HepG2 (cell line): ENCODE results near the gene FGFR3. TPM values are rescaled to one million over a fixed set of nuclear protein-coding genes. Genes with fewer than 3 reads are reported as not detected.

Source experiments
- ARHGAP35 ChIP-seq: sonication (generic); formaldehyde crosslinking; IDR thresholded peaks from 2 replicates; pipeline ENCODE4 v1.9.0; 2022; ENCODE audit warnings: mild to moderate bottlenecking, inconsistent platforms, moderate library complexity, missing genetic modification reagents, borderline replicate concordance
- ARID2 ChIP-seq: sonication (generic); formaldehyde crosslinking; IDR thresholded peaks from 2 replicates; pipeline ENCODE4 v1.8.1; 2022; ENCODE audit warnings: mild to moderate bottlenecking, missing genetic modification reagents, borderline replicate concordance
- ATF6 ChIP-seq: sonication (generic); formaldehyde crosslinking; conservative IDR thresholded peaks from 2 replicates; pipeline ENCODE4 v1.4.0; 2020; ENCODE audit warnings: missing genetic modification reagents
- CBX1 ChIP-seq: IDR thresholded peaks from one replicate; pipeline ENCODE4 v1.6.1; 2016; ENCODE audit warnings: antibody characterized with exemption, low read depth
- DPF2 ChIP-seq: sonication (generic); formaldehyde crosslinking; IDR thresholded peaks from 2 replicates; pipeline ENCODE4 v1.4.0; 2020; ENCODE audit warnings: mild to moderate bottlenecking, low read depth, missing genetic modification reagents, borderline replicate concordance
- DR1 ChIP-seq: sonication (generic); formaldehyde crosslinking; IDR thresholded peaks from 2 replicates; pipeline ENCODE4 v1.8.0; 2021; ENCODE audit warnings: mild to moderate bottlenecking, missing genetic modification reagents, inconsistent platforms
- EEA1 ChIP-seq: sonication (generic); formaldehyde crosslinking; IDR thresholded peaks from 2 replicates; pipeline ENCODE4 v1.5.1; 2020; ENCODE audit warnings: mild to moderate bottlenecking, missing genetic modification reagents, borderline replicate concordance
- HDAC1 ChIP-seq: sonication (generic); formaldehyde crosslinking; IDR thresholded peaks from 2 replicates; pipeline ENCODE4 v1.5.1; 2020; ENCODE audit warnings: mild to moderate bottlenecking, missing genetic modification reagents
- HNF4A ChIP-seq: sonication (generic); formaldehyde crosslinking; IDR thresholded peaks from 2 replicates; pipeline ENCODE4 v1.4.0; 2020; ENCODE audit warnings: missing genetic modification reagents
- HOXA3 ChIP-seq: sonication (generic); formaldehyde crosslinking; IDR thresholded peaks from 2 replicates; pipeline ENCODE4 v1.5.0; 2020; ENCODE audit warnings: missing genetic modification reagents
- KLF16 ChIP-seq, 2 experiments: sonication (generic) in 1 of 2; formaldehyde crosslinking in 1 of 2; IDR thresholded peaks; 2 replicates each; pipeline versions ENCODE4 v1.6.1 to v1.8.0; 2016 to 2023; ENCODE audit warnings: missing genetic modification reagents in 2 of 2, missing compliant biosample characterization in 1 of 2
- MXI1 ChIP-seq: IDR thresholded peaks from 3 replicates; pipeline ENCODE4 v1.6.1; 2012; ENCODE audit warnings: low read depth, low read length, inconsistent platforms, borderline replicate concordance
- NR2F2 ChIP-seq: IDR thresholded peaks from 2 replicates; pipeline ENCODE4 v1.6.1; 2012; ENCODE audit warnings: low read depth, inconsistent platforms, borderline replicate concordance
- PHF21A ChIP-seq: sonication (generic); formaldehyde crosslinking; IDR thresholded peaks from 2 replicates; pipeline ENCODE4 v1.5.0; 2020; ENCODE audit warnings: mild to moderate bottlenecking, missing genetic modification reagents
- PHF8 ChIP-seq: sonication (generic); formaldehyde crosslinking; IDR thresholded peaks from 2 replicates; pipeline ENCODE4 v1.5.0; 2020; ENCODE audit warnings: missing genetic modification reagents
- RFX3 ChIP-seq: IDR thresholded peaks from 2 replicates; pipeline ENCODE4 v1.6.1; 2016; ENCODE audit warnings: missing biosample characterization, missing genetic modification reagents
- RXRA ChIP-seq: sonication (generic); formaldehyde crosslinking; IDR thresholded peaks from 2 replicates; pipeline ENCODE4 v1.5.1; 2020; ENCODE audit warnings: missing genetic modification reagents
- RXRB ChIP-seq: IDR thresholded peaks from 2 replicates; pipeline ENCODE4 v1.6.1; 2016; ENCODE audit warnings: borderline replicate concordance, missing genetic modification reagents, missing compliant biosample characterization
- SALL1 ChIP-seq: sonication (generic); formaldehyde crosslinking; IDR thresholded peaks from 2 replicates; pipeline ENCODE4 v1.8.0; 2022; ENCODE audit warnings: mild to moderate bottlenecking, missing genetic modification reagents
- SRY ChIP-seq: sonication (generic); formaldehyde crosslinking; IDR thresholded peaks from 2 replicates; pipeline ENCODE4 v1.8.0; 2022; ENCODE audit warnings: mild to moderate bottlenecking, missing genetic modification reagents
- STAG1 ChIP-seq: sonication (generic); formaldehyde crosslinking; IDR thresholded peaks from 2 replicates; pipeline ENCODE4 v1.4.0; 2020; ENCODE audit warnings: missing genetic modification reagents
- TCF12 ChIP-seq, 2 experiments: fragments of 450-650 bp in 1 of 2; sonication (generic) in 1 of 2; formaldehyde crosslinking in 1 of 2; IDR thresholded peaks; 2 replicates each; pipeline versions ENCODE4 v1.6.1 to v1.8.0; 2017 to 2022; ENCODE audit warnings: antibody characterized with exemption in 1 of 2, mild to moderate bottlenecking in 1 of 2, missing genetic modification reagents in 1 of 2, moderate library complexity in 1 of 2
- ZBTB7A ChIP-seq: sonication (generic); formaldehyde crosslinking; IDR thresholded peaks from 2 replicates; pipeline ENCODE4 v1.8.0; 2022; ENCODE audit warnings: mild to moderate bottlenecking, missing genetic modification reagents
- ZIK1 ChIP-seq: sonication (generic); formaldehyde crosslinking; IDR thresholded peaks from 2 replicates; pipeline ENCODE4 v1.5.0; 2020; ENCODE audit warnings: mild to moderate bottlenecking, low read depth, missing genetic modification reagents, borderline replicate concordance
- ZNF253 ChIP-seq: sonication (generic); formaldehyde crosslinking; IDR thresholded peaks from 2 replicates; pipeline ENCODE4 v1.8.0; 2022; ENCODE audit warnings: mild to moderate bottlenecking, missing genetic modification reagents, borderline replicate concordance
- ZNF674 ChIP-seq: sonication (generic); formaldehyde crosslinking; IDR thresholded peaks from 2 replicates; pipeline ENCODE4 v1.5.0; 2020; ENCODE audit warnings: low read depth, mild to moderate bottlenecking, missing genetic modification reagents
- ZNF770 ChIP-seq: sonication (generic); formaldehyde crosslinking; IDR thresholded peaks from 2 replicates; pipeline ENCODE4 v1.5.0; 2020; ENCODE audit warnings: mild to moderate bottlenecking, missing genetic modification reagents
- ZNF891 ChIP-seq: sonication (generic); formaldehyde crosslinking; IDR thresholded peaks from 2 replicates; pipeline ENCODE4 v1.5.0; 2020; ENCODE audit warnings: mild to moderate bottlenecking, missing genetic modification reagents
- polyA plus RNA-seq, 8 experiments: library from polyadenylated mRNA; depleted of rRNA in 3 of 8; stranded (reverse) in 7 of 8; unstranded in 1 of 8; fragments of >200 nt; fragmentation: Illumina TruSeq in 4 of 8; extraction: Trizol in 4 of 8; gene quantifications; 2 replicates each; pipeline versions ENCODE4 v1.2.1 to v1.2.3, GENCODE V29; 2011 to 2016; ENCODE audit warnings: low read depth in 4 of 8, missing spikeins in 1 of 8, mixed read lengths in 1 of 8; ENCODE audit not compliant: insufficient read depth in 1 of 8
- total RNA-seq, 5 experiments: library from RNA; depleted of rRNA; stranded (reverse); fragments of >200 nt; fragmentation: Illumina TruSeq; extraction: Trizol; gene quantifications; 2 replicates each; pipeline ENCODE4 v1.2.3, GENCODE V29; 2016; ENCODE audit warnings: low read depth in 1 of 5

The FGFR3 gene
- total and polyA plus RNA-seq, 2 of the 13 experiments (the other 11 are each of a cell fraction or from before 2014, with no cell fraction given): 103 to 109 TPM

- TF ChIP-seq ZBTB7A (CRISPR knock-in tag): peak; percentile 52; the same call in 1 of the 2 replicates
- TF ChIP-seq RXRA: peak; percentile 61; the same call in 1 of the 2 replicates
- 0 out of 2 replicates have a peak, but pooled peaks have one; percentile 13 for TF ChIP-seq ARID2 (CRISPR knock-in tag)
- TF ChIP-seq MXI1: 0 out of 3 replicates have a peak, but pooled peaks have one; percentile 41
- no peak for TF ChIP-seq RFX3
- peak; percentile 60; the same call in 1 of the 2 replicates for TF ChIP-seq ARHGAP35 (CRISPR knock-in tag)
- TF ChIP-seq ZIK1 (CRISPR knock-in tag): no peak
- TF ChIP-seq SRY (CRISPR knock-in tag): 0 out of 2 replicates have a peak, but pooled peaks have one; percentile 48
- no peak for TF ChIP-seq EEA1
- TF ChIP-seq ZNF253: no peak; the same call in 1 of the 2 replicates
- peak; percentile 28; the same call in 1 of the 2 replicates for TF ChIP-seq HNF4A (CRISPR knock-in tag)
- TF ChIP-seq STAG1 (CRISPR knock-in tag): 0 out of 2 replicates have a peak, but pooled peaks have one; percentile 7
- peak; percentile 43; the same call in 1 of the 2 replicates for TF ChIP-seq PHF8 (CRISPR knock-in tag)
- TF ChIP-seq CBX1: no peak
- TF ChIP-seq SALL1 (CRISPR knock-in tag): peak; percentile 40; the same call in 1 of the 2 replicates
- TF ChIP-seq RXRB: peak; percentile 31; the same call in 1 of the 2 replicates
- no peak for TF ChIP-seq ZNF674
- 0 out of 2 replicates have a peak, but pooled peaks have one; percentile 40 for TF ChIP-seq ZNF770 (CRISPR knock-in tag)
- no peak for TF ChIP-seq NR2F2
- no peak for TF ChIP-seq KLF16 (CRISPR knock-in tag; IDR thresholded peaks at IDR 0.05)
- TF ChIP-seq ATF6: no peak
- TF ChIP-seq TCF12 (IDR thresholded peaks at IDR 0.05): no peak
- TF ChIP-seq TCF12 (CRISPR knock-in tag; IDR thresholded peaks at IDR 0.05): 0 out of 2 replicates have a peak, but pooled peaks have one; percentile 68
- TF ChIP-seq HOXA3 (CRISPR knock-in tag): peak; percentile 37; the same call in 1 of the 2 replicates
- no peak for TF ChIP-seq DPF2 (CRISPR knock-in tag)
- TF ChIP-seq DR1 (CRISPR knock-in tag): no peak
- TF ChIP-seq ZNF891 (CRISPR knock-in tag): peak; percentile 44; the same call in 1 of the 2 replicates
- TF ChIP-seq HDAC1 (CRISPR knock-in tag): no peak; the same call in 1 of the 2 replicates
- TF ChIP-seq PHF21A (CRISPR knock-in tag): no peak
Observed at GRCh38 chr4:1753697-1754311, 39.3 kb upstream of the FGFR3 start (continued).
